HCT116 (cell line): ENCODE measurements around the gene TMEM74B. TPM values are rescaled to one million over a fixed set of nuclear protein-coding genes. Genes with fewer than 3 reads are reported as not detected.

ENCODE experiments used
- ATAC-seq: fragments of 200-7000 bp; cut with Tn5 transposase; 2 replicates; pipeline ENCODE4 v1.9.1; 2020; ENCODE audit warnings: mild to moderate bottlenecking, moderate library complexity
- BruUV-seq: library from RNA; stranded (reverse); fragments of 400-500 nt; replicated peaks from 2 replicates; lab custom pipeline; 2021; lab: Mats Ljungman, UMichigan
- CTCF ChIA-PET: fragments of 300-600 bp; sonication (Branson Sonifier 250); formaldehyde crosslinking; loops from one replicate; lab custom pipeline; 2021; ENCODE audit warnings: antibody characterized with exemption; lab: Charles Lee
- POLR2A ChIA-PET: fragments of 300-600, 350-600 bp; sonication (Branson Sonifier 250); formaldehyde crosslinking; loops from one replicate; lab custom pipeline; 2021; ENCODE audit warnings: antibody characterized with exemption; lab: Charles Lee
- RAD21 ChIA-PET, 2 experiments: fragments of 300-600 bp; sonication (Branson Sonifier 250); formaldehyde crosslinking; loops; one replicate each; lab custom pipeline; 2023; ENCODE audit warnings: low total read pairs in 2 of 2; ENCODE audit not compliant: uncharacterized antibody in 2 of 2, unreplicated experiment in 2 of 2, low non-redundant PET in 1 of 2; lab: Charles Lee
- DNase-seq: peaks from one replicate; pipeline ENCODE4 v3.0.0-alpha.2; 2010; ENCODE audit warnings: low read depth, low spot score
- H2AFZ ChIP-seq: fragments of 200-600 bp; shearing (Covaris generic), sonication (generic); 2 replicates; pipeline ENCODE4 v1.6.1; 2017; ENCODE audit warnings: low read depth, mixed run types, mixed read lengths, antibody characterized with exemption, low read length; ENCODE audit not compliant: poor library complexity, severe bottlenecking
- H3K27ac ChIP-seq: 2 replicates; pipeline ENCODE4 v1.5.1; 2012; ENCODE audit warnings: low read depth, low read length
- H3K27me3 ChIP-seq: fragments of 200-600 bp; sonication (generic); 2 replicates; pipeline ENCODE4 v1.6.1; 2016; ENCODE audit warnings: mixed run types, low read length, mixed read lengths; ENCODE audit not compliant: insufficient read depth
- H3K36me3 ChIP-seq, 2 experiments: fragments of 200-500 bp in 1 of 2; fragments of 200-600 bp in 1 of 2; sonication (Bioruptor generic) in 1 of 2; sonication (generic) in 1 of 2; 2 replicates each; pipeline versions ENCODE4 v1.5.1 to v1.6.1; 2014 to 2016; ENCODE audit warnings: low read length in 2 of 2, inconsistent platforms in 1 of 2, mixed read lengths in 1 of 2, mixed run types in 1 of 2; ENCODE audit not compliant: insufficient read depth in 2 of 2, control insufficient read depth in 1 of 2
- H3K4me1 ChIP-seq, 2 experiments: fragments of 200-600 bp in 1 of 2; sonication (generic) in 1 of 2; 2 replicates each; pipeline versions ENCODE4 v1.5.1 to v1.6.1; 2012 to 2017; ENCODE audit warnings: low read length in 2 of 2, inconsistent platforms in 1 of 2, mild to moderate bottlenecking in 1 of 2, mixed read lengths in 1 of 2, mixed run types in 1 of 2, moderate library complexity in 1 of 2; ENCODE audit not compliant: insufficient read depth in 2 of 2, control insufficient read depth in 1 of 2
- H3K4me2 ChIP-seq: fragments of 200-600 bp; sonication (generic); 2 replicates; pipeline ENCODE4 v1.6.1; 2017; ENCODE audit warnings: mixed run types, low read length, mixed read lengths
- H3K4me3 ChIP-seq, 2 experiments: fragments of 200-600 bp in 1 of 2; sonication (generic) in 1 of 2; replicated peaks in 1 of 2; 2 replicates each; pipeline ENCODE4 v1.5.1; 2011 to 2016; ENCODE audit warnings: low read length in 2 of 2, control low read depth in 1 of 2, low read depth in 1 of 2, mild to moderate bottlenecking in 1 of 2, mixed read lengths in 1 of 2, mixed run types in 1 of 2
- H3K79me2 ChIP-seq: fragments of 200-600 bp; sonication (generic); 2 replicates; pipeline ENCODE4 v1.6.1; 2017; ENCODE audit warnings: mild to moderate bottlenecking, mixed run types, low read length, moderate library complexity, mixed read lengths; ENCODE audit not compliant: insufficient read depth
- H3K9ac ChIP-seq: fragments of 200-600 bp; sonication (generic); 2 replicates; pipeline ENCODE4 v1.6.1; 2016; ENCODE audit warnings: low read length, mixed read lengths
- H3K9me2 ChIP-seq: fragments of 200-600 bp; sonication (generic), shearing (Covaris generic); 2 replicates; pipeline ENCODE4 v1.6.1; 2017; ENCODE audit warnings: mixed run types, mild to moderate bottlenecking, moderate library complexity; ENCODE audit not compliant: insufficient read depth
- H3K9me3 ChIP-seq, 2 experiments: fragments of 200-500 bp in 1 of 2; fragments of 200-600 bp in 1 of 2; sonication (Bioruptor generic) in 1 of 2; sonication (generic) in 1 of 2; 2 replicates each; pipeline ENCODE4 v1.6.1; 2014 to 2017; ENCODE audit warnings: low read length in 2 of 2, mixed read lengths in 2 of 2, inconsistent platforms in 1 of 2, low read depth in 1 of 2, mild to moderate bottlenecking in 1 of 2, mixed run types in 1 of 2, moderate library complexity in 1 of 2; ENCODE audit not compliant: control insufficient read depth in 1 of 2, insufficient read depth in 1 of 2
- H4K20me1 ChIP-seq: fragments of 200-600 bp; sonication (generic), shearing (Covaris generic); 2 replicates; pipeline ENCODE4 v1.6.1; 2017; ENCODE audit warnings: mixed run types, mild to moderate bottlenecking, moderate library complexity; ENCODE audit not compliant: insufficient read depth
- CEBPB ChIP-seq: IDR thresholded peaks from 2 replicates; pipeline ENCODE4 v1.6.1; 2012; ENCODE audit warnings: low read depth
- EZH2 ChIP-seq: fragments of 200-600 bp; sonication (generic); IDR thresholded peaks from 2 replicates; pipeline ENCODE4 v1.6.1; 2017; ENCODE audit warnings: antibody characterized with exemption, mixed run types
- POLR2A ChIP-seq: IDR thresholded peaks from 2 replicates; pipeline ENCODE4 v1.7.0; 2011; ENCODE audit warnings: borderline replicate concordance; ENCODE audit not compliant: insufficient read depth, insufficient read length; ENCODE audit errors: extremely low read depth
- RAD21 ChIP-seq: IDR thresholded peaks from 2 replicates; pipeline ENCODE4 v1.6.1; 2012; ENCODE audit warnings: low read depth, mild to moderate bottlenecking
- SIN3A ChIP-seq: IDR thresholded peaks from 2 replicates; pipeline ENCODE4 v1.6.1; 2012; ENCODE audit warnings: low read depth
- TCF7L2 ChIP-seq: IDR thresholded peaks from 2 replicates; pipeline ENCODE4 v1.7.0; 2011; ENCODE audit warnings: borderline replicate concordance, inconsistent platforms; ENCODE audit not compliant: insufficient read depth, insufficient read length; ENCODE audit errors: extremely low read depth
- ZNF274 ChIP-seq: fragments of 200-500 bp; sonication (Bioruptor generic); IDR thresholded peaks from 2 replicates; pipeline ENCODE4 v1.6.1; 2014; ENCODE audit warnings: mild to moderate bottlenecking, low read depth, low read length, inconsistent platforms
- intact Hi-C: fragments of 100-400 bp; cut with micrococcal nuclease; formaldehyde crosslinking; loops from 2 replicates; pipeline ENCODE4 v1.10.0; 2022
- total RNA-seq: library from RNA; stranded (reverse); gene quantifications from one replicate; pipeline ENCODE4 v1.2.1, GENCODE V29; 2021; ENCODE audit not compliant: unreplicated experiment
- TF ChIP-seq, protein P1 (sequence below), 3 experiments: fragments of 200-600 bp in 1 of 3; sonication (generic) in 1 of 3; IDR thresholded peaks in 2 of 3; conservative IDR thresholded peaks in 1 of 3; 2 replicates each; pipeline ENCODE4 v1.5.1; 2012 to 2017; ENCODE audit warnings: low read depth in 2 of 3, low read length in 2 of 3, antibody characterized with exemption in 1 of 3, borderline replicate concordance in 1 of 3, control low read depth in 1 of 3, mild to moderate bottlenecking in 1 of 3, mixed read lengths in 1 of 3, mixed run types in 1 of 3, moderate library complexity in 1 of 3; ENCODE audit not compliant: insufficient read depth in 1 of 3
- TF ChIP-seq, protein P2 (sequence below): IDR thresholded peaks from 2 replicates; pipeline ENCODE4 v1.6.1; 2012

The TMEM74B gene
- total RNA-seq, 1 experiment from 2014 or later: 25.7 TPM

DNA sequence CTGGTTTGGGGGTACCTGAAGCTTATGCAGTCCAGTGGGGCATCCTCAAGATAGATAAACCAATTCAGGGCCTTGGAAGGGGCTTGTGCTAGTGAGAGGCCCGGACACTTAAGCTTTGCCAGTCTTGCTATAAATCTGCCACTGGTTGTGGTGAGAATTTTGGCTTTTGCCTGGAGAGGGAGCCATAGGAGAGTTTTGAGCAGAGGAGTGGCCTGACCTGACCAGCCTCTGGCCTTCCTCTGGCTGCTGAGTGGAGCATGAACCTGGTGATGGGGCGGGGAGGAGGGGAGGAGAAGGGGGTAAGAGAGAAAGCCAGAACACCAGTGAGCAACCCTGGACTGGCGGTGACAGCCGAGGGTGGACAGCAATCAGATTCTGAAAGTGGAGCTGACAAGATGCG is 7.1 kb downstream of the TMEM74B start:
- CTCF ChIA-PET: interaction anchor here (0.7 kb wide), 1 partner anchor 35 kb away, joined by 3 read pairs; no protein-coding TSS in a partner anchor
- peak; percentile 21 for DNase-seq
- no TSS peak for BruUV-seq

DNA sequence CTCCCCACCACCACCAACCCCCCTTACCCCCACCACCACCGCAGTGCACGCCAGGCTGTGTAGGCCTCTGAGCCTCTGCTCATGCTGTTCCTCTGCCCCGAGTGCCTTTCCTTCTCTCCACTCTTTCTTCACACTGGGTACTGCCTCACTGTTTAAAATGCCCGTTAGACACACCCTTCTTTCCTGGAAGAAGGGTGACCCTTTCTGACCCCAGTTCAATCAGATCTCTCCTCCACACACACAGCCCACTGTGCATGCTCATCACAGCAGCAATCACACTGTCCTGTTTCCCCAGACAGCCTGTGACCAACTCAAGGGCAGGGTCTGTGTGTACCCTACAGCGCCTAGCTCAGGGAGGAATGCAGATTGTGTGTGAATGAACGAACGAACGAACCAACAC is 10.0 kb downstream of the TMEM74B start:
- Histone ChIP-seq H3K27me3 (no peaks in the 10 kb centered on the region), H3K9ac (no peak overlapping the region), H3K79me2 (no peaks in the 10 kb centered on the region), H3K9me2 (no peaks in the 10 kb centered on the region), H3K4me2 (no peak overlapping the region), H3K9me3 (no peaks in the 10 kb centered on the region), H3K27ac (no peak overlapping the region), H4K20me1 (no peaks in the 10 kb centered on the region), H3K36me3 (0 out of 4 replicates have a peak, but pooled peaks cover 0 to 14% of the 10 kb centered on the region in 2 experiments)
- ATAC-seq: no peak
- intact Hi-C loops: no loop called here
- BruUV-seq: no TSS peak
- no peak for DNase-seq
- ChIA-PET POLR2A (no interaction called here), RAD21 (no interaction called here)
- TF ChIP-seq ZNF274: no peak
- no peak for TF ChIP-seq EZH2
- no peak for TF ChIP-seq CEBPB
- TF ChIP-seq TCF7L2: no peak
- TF ChIP-seq SIN3A: no peak
- TF ChIP-seq, protein P1, sequence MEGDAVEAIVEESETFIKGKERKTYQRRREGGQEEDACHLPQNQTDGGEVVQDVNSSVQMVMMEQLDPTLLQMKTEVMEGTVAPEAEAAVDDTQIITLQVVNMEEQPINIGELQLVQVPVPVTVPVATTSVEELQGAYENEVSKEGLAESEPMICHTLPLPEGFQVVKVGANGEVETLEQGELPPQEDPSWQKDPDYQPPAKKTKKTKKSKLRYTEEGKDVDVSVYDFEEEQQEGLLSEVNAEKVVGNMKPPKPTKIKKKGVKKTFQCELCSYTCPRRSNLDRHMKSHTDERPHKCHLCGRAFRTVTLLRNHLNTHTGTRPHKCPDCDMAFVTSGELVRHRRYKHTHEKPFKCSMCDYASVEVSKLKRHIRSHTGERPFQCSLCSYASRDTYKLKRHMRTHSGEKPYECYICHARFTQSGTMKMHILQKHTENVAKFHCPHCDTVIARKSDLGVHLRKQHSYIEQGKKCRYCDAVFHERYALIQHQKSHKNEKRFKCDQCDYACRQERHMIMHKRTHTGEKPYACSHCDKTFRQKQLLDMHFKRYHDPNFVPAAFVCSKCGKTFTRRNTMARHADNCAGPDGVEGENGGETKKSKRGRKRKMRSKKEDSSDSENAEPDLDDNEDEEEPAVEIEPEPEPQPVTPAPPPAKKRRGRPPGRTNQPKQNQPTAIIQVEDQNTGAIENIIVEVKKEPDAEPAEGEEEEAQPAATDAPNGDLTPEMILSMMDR (IDR thresholded peaks at IDR 0.05 in 2 of 3, conservative IDR thresholded peaks at IDR 0.05 in 1 of 3; ENCODE audit: borderline replicate concordance in 1 of 3, insufficient read depth in 1 of 3, low read depth in 2 of 3, low read length in 2 of 3): no peak
- TF ChIP-seq, all 23 proteins: peak for 0
- H2AFZ ChIP-seq: no peak overlapping the region
- no peaks in the 10 kb centered on the region for H3K4me1 ChIP-seq
- H3K4me3 ChIP-seq: no peak overlapping the region
- CTCF ChIA-PET: no interaction called here

More for the DNA sequence above, 7.1 kb downstream of the TMEM74B start:
- Histone ChIP-seq H3K79me2 (no peaks in the 10 kb centered on the region), H3K4me3 (no peak overlapping the region), H4K20me1 (no peaks in the 10 kb centered on the region), H3K27me3 (no peaks in the 10 kb centered on the region), H3K9me2 (no peaks in the 10 kb centered on the region), H2AFZ (no peak overlapping the region), H3K9me3 (no peaks in the 10 kb centered on the region), H3K4me2 (no peak overlapping the region), H3K9ac (no peak overlapping the region), H3K27ac (no peak overlapping the region; the same call in 1 of the 2 replicates), H3K4me1 (no peaks in the 10 kb centered on the region), H3K36me3 (no peaks in the 10 kb centered on the region)
- POLR2A ChIA-PET: no interaction called here
- intact Hi-C loops: no loop called here
- TF ChIP-seq RAD21 (peak; percentile 51), POLR2A (no peak)
- TF ChIP-seq, protein P2, sequence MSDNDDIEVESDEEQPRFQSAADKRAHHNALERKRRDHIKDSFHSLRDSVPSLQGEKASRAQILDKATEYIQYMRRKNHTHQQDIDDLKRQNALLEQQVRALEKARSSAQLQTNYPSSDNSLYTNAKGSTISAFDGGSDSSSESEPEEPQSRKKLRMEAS: no peak
- TF ChIP-seq, protein P1 (IDR thresholded peaks at IDR 0.05 in 2 of 3, conservative IDR thresholded peaks at IDR 0.05 in 1 of 3; ENCODE audit: borderline replicate concordance in 1 of 3, insufficient read depth in 1 of 3, low read depth in 2 of 3, low read length in 2 of 3): peak; percentile 26 to 36 (median 33); a peak in 2 of 6 replicates
- RAD21 ChIA-PET: no interaction called here
- peak; percentile 85 for ATAC-seq
